ENCODE measurements around the gene ESPL1. TPM values are rescaled to one million over a fixed set of nuclear protein-coding genes. Genes with fewer than 3 reads are reported as not detected.
A peak's percentile ranks its signal among the peaks of the same experiment; 100 is the strongest.

The ESPL1 gene
- total and polyA plus RNA-seq, 5 experiments from 2014 or later = 0.27 to 0.81 TPM; not detected in 3

DNA sequence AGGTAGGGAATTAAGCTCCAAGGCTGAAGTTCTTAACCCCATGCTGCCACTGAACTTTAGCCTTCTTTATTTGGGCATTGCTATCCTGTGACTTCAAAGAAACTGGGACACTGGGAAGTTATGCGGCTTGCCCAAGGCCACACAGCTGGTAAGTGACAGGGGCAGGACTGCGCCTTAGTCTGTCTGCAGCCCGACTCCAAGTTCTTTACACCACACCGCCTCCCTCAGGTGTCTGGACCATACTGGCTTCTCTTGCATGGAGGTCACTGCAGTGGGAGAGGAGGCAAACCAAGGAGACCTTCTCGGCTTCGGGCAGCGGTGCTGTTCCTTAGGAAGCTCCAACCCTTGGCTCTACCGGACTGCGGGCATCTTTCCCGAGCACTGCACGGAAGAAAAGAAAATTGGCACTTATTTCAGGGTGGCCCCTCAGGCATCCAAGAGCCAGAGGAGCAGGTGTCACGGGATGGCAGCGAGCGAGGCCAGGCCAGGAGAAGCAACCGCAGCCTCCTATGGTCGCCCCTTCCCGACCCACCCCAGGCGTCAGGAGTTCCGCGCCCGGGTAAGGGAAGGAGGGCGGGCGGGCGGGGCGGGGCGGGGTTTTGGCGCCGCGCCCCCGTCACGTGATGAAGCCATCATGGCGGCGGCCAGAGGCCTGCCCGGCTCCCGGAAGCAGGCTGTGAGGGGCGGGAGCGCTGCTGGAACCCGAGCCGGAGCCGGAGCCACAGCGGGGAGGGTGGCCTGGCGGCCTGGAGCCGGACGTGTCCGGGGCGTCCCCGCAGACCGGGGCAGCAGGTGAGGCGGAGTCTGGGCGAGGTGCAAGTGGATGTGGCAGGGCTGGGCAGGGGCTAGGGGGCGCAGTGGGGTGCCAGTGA, 16.4 kb upstream of the ESPL1 start:
- ATAC-seq = peak; percentile 87 to 89

DNA sequence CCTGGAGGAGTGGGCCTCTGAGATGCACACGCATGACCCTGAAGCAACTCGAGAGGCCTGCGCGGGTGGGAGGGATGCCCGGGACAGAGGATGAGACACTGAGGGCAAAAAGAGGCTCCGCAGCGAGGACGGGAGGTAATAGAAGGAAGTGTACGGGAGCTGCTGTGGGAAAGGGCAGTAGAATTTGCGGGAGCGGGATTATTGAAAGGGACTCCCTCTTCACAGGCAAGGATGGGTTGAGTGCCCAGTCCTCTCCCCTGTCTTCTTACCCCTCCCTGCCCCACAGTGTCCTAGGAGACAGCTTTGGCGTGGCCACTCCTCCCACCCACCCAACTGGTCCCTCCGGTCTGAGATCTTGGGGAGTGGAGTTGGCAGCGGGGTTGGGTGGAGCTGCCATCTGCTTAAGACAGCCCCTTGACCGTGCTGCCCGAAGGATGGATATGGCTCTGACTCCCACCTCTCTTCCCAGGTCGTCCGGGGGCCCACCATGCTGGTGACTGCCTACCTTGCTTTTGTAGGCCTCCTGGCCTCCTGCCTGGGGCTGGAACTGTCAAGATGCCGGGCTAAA, 15.7 kb upstream of the ESPL1 start:
- H3K4me1 Mint-ChIP-seq = peaks cover 27 to 53% (median 51%) of the 10 kb centered on the region in 4 donors
- DNase-seq (no peak), ATAC-seq (no peak)
- no peaks in the 10 kb centered on the region for H3K27me3 Mint-ChIP-seq
- H3K27ac Mint-ChIP-seq = peak overlapping the region; percentile 88 to 99 (median 95)
- POLR2A ChIA-PET = interaction anchor here (0.5 to 8.2 kb wide), 12 partner anchors 15 to 163 kb away, joined by 3 to 94 read pairs (median 5); partner anchors contain the start of genes CSAD, ESPL1, ITGB7 and PFDN5
- peaks cover 0 to 7% (median 0%) of the 10 kb centered on the region in 3 donors for H3K36me3 Mint-ChIP-seq
- H3K9me3 Mint-ChIP-seq = no peaks in the 10 kb centered on the region
- peak overlapping the region; percentile 89 to 99 (median 97) for H3K4me3 Mint-ChIP-seq

More for the DNA sequence above, 16.4 kb upstream of the ESPL1 start:
- Mint-ChIP-seq H3K27ac (peak overlapping the region; percentile 90 to 99 (median 96)), H3K9me3 (no peaks in the 10 kb centered on the region), H3K36me3 (peaks cover 0 to 7% (median 0%) of the 10 kb centered on the region in 3 donors), H3K27me3 (no peaks in the 10 kb centered on the region), H3K4me3 (peak overlapping the region; percentile 92 to 99 (median 97)), H3K4me1 (peaks cover 27 to 52% (median 50%) of the 10 kb centered on the region in 4 donors)
- peak; percentile 50 to 83 (median 72) for DNase-seq
- POLR2A ChIA-PET = interaction anchor here (0.5 to 8.2 kb wide), 21 partner anchors 9 to 162 kb away, joined by 3 to 94 read pairs (median 4); partner anchors contain the start of genes CSAD, ESPL1, PFDN5 and SP1

- Mint-ChIP-seq H3K4me3 (peak overlapping the region; percentile 89 to 99 (median 97)), H3K27me3 (no peaks in the 10 kb centered on the region), H3K27ac (peak overlapping the region; percentile 41 to 99 (median 92)), H3K36me3 (peaks cover 0 to 7% (median 0%) of the 10 kb centered on the region in 3 donors), H3K4me1 (peaks cover 27 to 54% (median 51%) of the 10 kb centered on the region in 4 donors), H3K9me3 (no peaks in the 10 kb centered on the region)
- DNase-seq = no peak
- ATAC-seq = no peak
- POLR2A ChIA-PET = interaction anchor here (1.1 to 8.2 kb wide), 4 partner anchors 13 to 46 kb away, joined by 3 to 94 read pairs (median 4); partner anchors contain the start of gene ITGB7
Measured at GRCh38 chr12:53253298-53253697, 14.8 kb upstream of the ESPL1 start.

DNA sequence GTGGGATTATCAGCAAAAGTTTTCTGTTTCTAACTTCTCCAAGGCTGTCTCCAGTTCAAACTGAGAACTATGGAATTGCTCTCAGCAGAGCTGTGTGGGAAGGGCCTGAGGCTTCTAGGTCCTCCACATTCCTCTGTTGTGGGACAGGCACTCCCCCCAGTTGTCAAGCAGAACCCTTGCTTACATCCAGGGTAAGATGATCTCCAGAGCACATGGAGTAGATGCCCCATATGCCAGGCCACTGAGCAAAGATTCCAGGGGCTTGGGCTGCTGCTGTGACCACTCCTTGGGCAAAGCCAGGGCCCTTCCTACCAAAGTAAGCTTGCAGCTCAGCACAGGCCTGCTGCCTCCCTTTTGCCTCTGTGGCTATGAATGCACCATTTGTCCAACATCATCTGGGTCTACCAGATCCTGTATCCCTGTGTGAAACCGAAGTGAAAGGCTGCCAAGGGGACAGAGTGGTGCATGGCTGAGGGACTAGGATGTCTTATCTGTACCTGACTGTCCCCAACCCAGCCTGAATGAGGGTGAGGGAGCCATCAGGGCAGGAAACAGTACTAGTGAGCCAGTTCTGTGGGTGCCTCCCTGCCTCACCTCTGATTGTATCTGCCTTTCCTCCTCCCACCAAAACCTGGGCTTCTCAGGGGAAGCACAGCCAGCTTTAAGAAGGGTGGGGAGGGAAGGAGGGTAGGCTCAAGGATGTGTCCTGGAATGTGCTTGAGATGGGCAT, 13.1 kb upstream of the ESPL1 start:
- Mint-ChIP-seq H3K4me1 (peaks cover 27 to 61% (median 51%) of the 10 kb centered on the region in 4 donors), H3K27me3 (no peaks in the 10 kb centered on the region), H3K36me3 (peaks cover 0 to 7% (median 0%) of the 10 kb centered on the region in 3 donors), H3K27ac (peak overlapping the region in 9 of 10 donors; percentile 25 to 90 (median 55)), H3K4me3 (peak overlapping the region in 5 of 10 donors; percentile 4 to 36 (median 11)), H3K9me3 (no peaks in the 10 kb centered on the region)
- POLR2A ChIA-PET = interaction anchor here (0.6 to 8.2 kb wide), 3 partner anchors 36 to 176 kb away, joined by 3 to 94 read pairs (median 3); partner anchors contain the start of gene SPRYD3
- ATAC-seq = no peak
- no peak for DNase-seq

- peaks cover 0 to 7% (median 0%) of the 10 kb centered on the region in 3 donors for H3K36me3 Mint-ChIP-seq
- POLR2A ChIA-PET = interaction anchor here (0.5 to 8.2 kb wide), 4 partner anchors 10 to 37 kb away, joined by 3 to 94 read pairs (median 5); no protein-coding TSS in a partner anchor
- DNase-seq = peak in 1 of 10 donors; percentile 13
Measured at GRCh38 chr12:53255996-53256395, 12.1 kb upstream of the ESPL1 start.

GRCh38 chr12:53258541-53259539, 9.3 kb upstream of the ESPL1 start:
- H3K27me3 Mint-ChIP-seq = no peaks in the 10 kb centered on the region
- H3K9me3 Mint-ChIP-seq = no peaks in the 10 kb centered on the region
- H3K36me3 Mint-ChIP-seq = peaks cover 0 to 7% (median 0%) of the 10 kb centered on the region in 3 donors
- POLR2A ChIA-PET = interaction anchor here (0.8 to 8.2 kb wide), 4 partner anchors 9 to 60 kb away, joined by 3 to 94 read pairs (median 4); partner anchors contain the start of gene ESPL1
- H3K4me1 Mint-ChIP-seq = peaks cover 12 to 37% (median 25%) of the 10 kb centered on the region in 4 donors
- ATAC-seq = no peak
- peak overlapping the region in 4 of 10 donors; percentile 0 to 83 (median 52) for H3K27ac Mint-ChIP-seq
- DNase-seq = no peak
- H3K4me3 Mint-ChIP-seq = no peak overlapping the region

More at GRCh38 chr12:53255996-53256395, 12.1 kb upstream of the ESPL1 start:
- peak overlapping the region; percentile 26 to 90 (median 80) for H3K27ac Mint-ChIP-seq
- H3K27me3 Mint-ChIP-seq = no peaks in the 10 kb centered on the region
- H3K9me3 Mint-ChIP-seq = no peaks in the 10 kb centered on the region
- H3K4me3 Mint-ChIP-seq = peak overlapping the region in 7 of 10 donors; percentile 24 to 76 (median 46)
- no peak for ATAC-seq
- H3K4me1 Mint-ChIP-seq = peaks cover 27 to 59% (median 49%) of the 10 kb centered on the region in 4 donors

GRCh38 chr12:53259891-53260290, 8.2 kb upstream of the ESPL1 start:
- Mint-ChIP-seq H3K36me3 (no peaks in the 10 kb centered on the region), H3K27ac (peak overlapping the region in 2 of 10 donors; percentile 33 to 34), H3K9me3 (no peaks in the 10 kb centered on the region), H3K27me3 (no peaks in the 10 kb centered on the region), H3K4me1 (peaks cover 11 to 28% (median 18%) of the 10 kb centered on the region in 4 donors), H3K4me3 (no peak overlapping the region)
- ATAC-seq (no peak), DNase-seq (no peak)
- POLR2A ChIA-PET = interaction anchor here (0.7 to 0.8 kb wide), 2 partner anchors 13 to 20 kb away, joined by 3 to 6 read pairs; no protein-coding TSS in a partner anchor

DNA sequence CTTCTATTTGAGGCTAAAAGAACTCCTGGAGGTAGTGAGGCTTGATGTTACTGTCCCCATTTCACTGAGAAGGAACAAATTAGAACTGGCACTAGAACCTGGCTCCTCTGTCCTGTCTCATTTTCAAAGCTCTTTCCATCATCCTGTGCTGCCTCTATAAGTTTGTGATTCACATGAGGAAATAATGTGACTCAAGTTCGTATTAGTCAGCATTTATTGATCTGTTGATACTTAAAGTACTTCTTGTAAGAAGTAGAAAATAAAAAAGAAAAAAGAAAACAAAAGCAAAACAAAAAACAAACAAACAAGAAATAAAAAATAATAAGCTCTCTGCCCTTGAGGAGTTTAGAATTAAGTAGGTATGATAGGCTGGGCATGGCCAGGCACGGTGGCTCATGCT, 2.3 kb upstream of the ESPL1 start:
- H3K27me3 Mint-ChIP-seq = no peaks in the 10 kb centered on the region
- no peak for DNase-seq
- POLR2A ChIA-PET = interaction anchor here (0.7 to 6.0 kb wide), 6 partner anchors 12 to 137 kb away, joined by 3 to 53 read pairs (median 6); partner anchors contain the start of genes CSAD and ZNF740
- ATAC-seq = no peak
- H3K36me3 Mint-ChIP-seq = no peaks in the 10 kb centered on the region
- no peaks in the 10 kb centered on the region for H3K9me3 Mint-ChIP-seq
- H3K4me1 Mint-ChIP-seq = peaks cover 12 to 22% (median 20%) of the 10 kb centered on the region in 4 donors
- H3K4me3 Mint-ChIP-seq = no peak overlapping the region
- H3K27ac Mint-ChIP-seq = peak overlapping the region in 1 of 10 donors; percentile 1

- POLR2A ChIA-PET = interaction anchor here (0.6 to 6.0 kb wide), 17 partner anchors 8 to 220 kb away, joined by 3 to 53 read pairs (median 6); partner anchors contain the start of genes AAAS, CSAD, ITGB7 and MYG1
- H3K27me3 Mint-ChIP-seq = peaks cover 0 to 4% (median 0%) of the 10 kb centered on the region in 5 donors
- no peaks in the 10 kb centered on the region for H3K36me3 Mint-ChIP-seq
- H3K4me1 Mint-ChIP-seq = peaks cover 12 to 22% (median 20%) of the 10 kb centered on the region in 4 donors
- H3K4me3 Mint-ChIP-seq = peak overlapping the region; percentile 92 to 100 (median 96)
- H3K27ac Mint-ChIP-seq = peak overlapping the region; percentile 88 to 96 (median 94)
- ATAC-seq (peak; percentile 32 to 51), DNase-seq (peak in 1 of 10 donors; percentile 14)
- no peaks in the 10 kb centered on the region for H3K9me3 Mint-ChIP-seq
Measured at GRCh38 chr12:53267306-53267998, 647 bp upstream of the ESPL1 start.

Data from naive thymus-derived CD8-positive, alpha-beta T cell (primary cell).